ENCODE results near the gene CASZ1.
A peak's percentile ranks its signal among the peaks of the same experiment; 100 is the strongest.

Gene CASZ1

GRCh38 chr1:10687251-10687651 is 109.2 kb downstream of the CASZ1 start:
- no peaks in the 10 kb centered on the region for H3K36me3 ChIP-seq (ENCODE audit: control insufficient read depth, insufficient read depth, low read length)
- H3K27me3 ChIP-seq (ENCODE audit: control insufficient read depth, insufficient read depth, low read length) = no peaks in the 10 kb centered on the region
- H3K9ac ChIP-seq (ENCODE audit: low read length) = peak overlapping the region; percentile 29
- H3K9me3 ChIP-seq (ENCODE audit: control insufficient read depth, low read length) = no peaks in the 10 kb centered on the region
- no peak overlapping the region for H3K4me3 ChIP-seq (ENCODE audit: low read length)
- peaks cover 99% of the 10 kb centered on the region for H3K4me1 ChIP-seq (ENCODE audit: control insufficient read depth, insufficient read depth, low read length)

GRCh38 chr1:10686404-10687040 is 109.9 kb downstream of the CASZ1 start:
- H3K4me3 ChIP-seq (ENCODE audit: low read length) = no peak overlapping the region
- no peaks in the 10 kb centered on the region for H3K27me3 ChIP-seq (ENCODE audit: control insufficient read depth, insufficient read depth, low read length)
- peak overlapping the region; percentile 59 for H3K9ac ChIP-seq (ENCODE audit: low read length)
- H3K9me3 ChIP-seq (ENCODE audit: control insufficient read depth, low read length) = no peaks in the 10 kb centered on the region
- H3K36me3 ChIP-seq (ENCODE audit: control insufficient read depth, insufficient read depth, low read length) = no peaks in the 10 kb centered on the region
- H3K4me1 ChIP-seq (ENCODE audit: control insufficient read depth, insufficient read depth, low read length) = peaks cover 99% of the 10 kb centered on the region

GRCh38 chr1:10685808-10686403 is 110.5 kb downstream of the CASZ1 start:
- Histone ChIP-seq H3K9me3 (ENCODE audit: control insufficient read depth, low read length) (no peaks in the 10 kb centered on the region), H3K4me1 (ENCODE audit: control insufficient read depth, insufficient read depth, low read length) (peaks cover 99% of the 10 kb centered on the region), H3K27me3 (ENCODE audit: control insufficient read depth, insufficient read depth, low read length) (no peaks in the 10 kb centered on the region), H3K4me3 (ENCODE audit: low read length) (no peak overlapping the region), H3K9ac (ENCODE audit: low read length) (peak overlapping the region; percentile 59), H3K36me3 (ENCODE audit: control insufficient read depth, insufficient read depth, low read length) (no peaks in the 10 kb centered on the region)

- Histone ChIP-seq H3K4me1 (ENCODE audit: control insufficient read depth, insufficient read depth, low read length) (peaks cover 99% of the 10 kb centered on the region), H3K27me3 (ENCODE audit: control insufficient read depth, insufficient read depth, low read length) (no peaks in the 10 kb centered on the region), H3K9me3 (ENCODE audit: control insufficient read depth, low read length) (no peaks in the 10 kb centered on the region), H3K4me3 (ENCODE audit: low read length) (no peak overlapping the region), H3K36me3 (ENCODE audit: control insufficient read depth, insufficient read depth, low read length) (no peaks in the 10 kb centered on the region), H3K9ac (ENCODE audit: low read length) (peak overlapping the region; percentile 59)
Observed at GRCh38 chr1:10685196-10685807, 111.1 kb downstream of the CASZ1 start.

GRCh38 chr1:10684221-10684620 is 112.2 kb downstream of the CASZ1 start:
- no peaks in the 10 kb centered on the region for H3K9me3 ChIP-seq (ENCODE audit: control insufficient read depth, low read length)
- peaks cover 98% of the 10 kb centered on the region for H3K4me1 ChIP-seq (ENCODE audit: control insufficient read depth, insufficient read depth, low read length)
- no peak overlapping the region for H3K9ac ChIP-seq (ENCODE audit: low read length)
- no peaks in the 10 kb centered on the region for H3K27me3 ChIP-seq (ENCODE audit: control insufficient read depth, insufficient read depth, low read length)
- no peaks in the 10 kb centered on the region for H3K36me3 ChIP-seq (ENCODE audit: control insufficient read depth, insufficient read depth, low read length)
- H3K4me3 ChIP-seq (ENCODE audit: low read length) = no peak overlapping the region

GRCh38 chr1:10682449-10683309 is 113.8 kb downstream of the CASZ1 start:
- H3K4me1 ChIP-seq (ENCODE audit: control insufficient read depth, insufficient read depth, low read length) = peaks cover 98% of the 10 kb centered on the region
- no peaks in the 10 kb centered on the region for H3K9me3 ChIP-seq (ENCODE audit: control insufficient read depth, low read length)
- H3K9ac ChIP-seq (ENCODE audit: low read length) = peak overlapping the region; percentile 56
- H3K36me3 ChIP-seq (ENCODE audit: control insufficient read depth, insufficient read depth, low read length) = no peaks in the 10 kb centered on the region
- no peaks in the 10 kb centered on the region for H3K27me3 ChIP-seq (ENCODE audit: control insufficient read depth, insufficient read depth, low read length)
- H3K4me3 ChIP-seq (ENCODE audit: low read length) = no peak overlapping the region

- H3K4me3 ChIP-seq (ENCODE audit: low read length) = no peak overlapping the region
- H3K36me3 ChIP-seq (ENCODE audit: control insufficient read depth, insufficient read depth, low read length) = no peaks in the 10 kb centered on the region
- H3K27me3 ChIP-seq (ENCODE audit: control insufficient read depth, insufficient read depth, low read length) = no peaks in the 10 kb centered on the region
- H3K9ac ChIP-seq (ENCODE audit: low read length) = peak overlapping the region; percentile 56
- no peaks in the 10 kb centered on the region for H3K9me3 ChIP-seq (ENCODE audit: control insufficient read depth, low read length)
- peaks cover 98% of the 10 kb centered on the region for H3K4me1 ChIP-seq (ENCODE audit: control insufficient read depth, insufficient read depth, low read length)
Observed at GRCh38 chr1:10682108-10682445, 114.4 kb downstream of the CASZ1 start.

- Histone ChIP-seq H3K4me3 (ENCODE audit: low read length) (no peak overlapping the region), H3K9me3 (ENCODE audit: control insufficient read depth, low read length) (no peaks in the 10 kb centered on the region), H3K36me3 (ENCODE audit: control insufficient read depth, insufficient read depth, low read length) (no peaks in the 10 kb centered on the region), H3K27me3 (ENCODE audit: control insufficient read depth, insufficient read depth, low read length) (no peaks in the 10 kb centered on the region), H3K4me1 (ENCODE audit: control insufficient read depth, insufficient read depth, low read length) (peaks cover 98% of the 10 kb centered on the region), H3K9ac (ENCODE audit: low read length) (peak overlapping the region; percentile 56)
Observed at GRCh38 chr1:10681296-10682107, 114.9 kb downstream of the CASZ1 start.

GRCh38 chr1:10680487-10680886 is 116.0 kb downstream of the CASZ1 start:
- Histone ChIP-seq H3K4me3 (ENCODE audit: low read length) (no peak overlapping the region), H3K36me3 (ENCODE audit: control insufficient read depth, insufficient read depth, low read length) (no peaks in the 10 kb centered on the region), H3K9me3 (ENCODE audit: control insufficient read depth, low read length) (no peaks in the 10 kb centered on the region), H3K27me3 (ENCODE audit: control insufficient read depth, insufficient read depth, low read length) (no peaks in the 10 kb centered on the region), H3K9ac (ENCODE audit: low read length) (peak overlapping the region; percentile 34), H3K4me1 (ENCODE audit: control insufficient read depth, insufficient read depth, low read length) (peaks cover 98% of the 10 kb centered on the region)

GRCh38 chr1:10679496-10680220 is 116.8 kb downstream of the CASZ1 start:
- Histone ChIP-seq H3K36me3 (ENCODE audit: control insufficient read depth, insufficient read depth, low read length) (no peaks in the 10 kb centered on the region), H3K4me1 (ENCODE audit: control insufficient read depth, insufficient read depth, low read length) (peaks cover 98% of the 10 kb centered on the region), H3K4me3 (ENCODE audit: low read length) (no peak overlapping the region), H3K9ac (ENCODE audit: low read length) (no peak overlapping the region), H3K27me3 (ENCODE audit: control insufficient read depth, insufficient read depth, low read length) (no peaks in the 10 kb centered on the region), H3K9me3 (ENCODE audit: control insufficient read depth, low read length) (no peaks in the 10 kb centered on the region)

GRCh38 chr1:10678852-10679251 is 117.6 kb downstream of the CASZ1 start:
- Histone ChIP-seq H3K36me3 (ENCODE audit: control insufficient read depth, insufficient read depth, low read length) (no peaks in the 10 kb centered on the region), H3K4me3 (ENCODE audit: low read length) (no peak overlapping the region), H3K4me1 (ENCODE audit: control insufficient read depth, insufficient read depth, low read length) (peaks cover 96% of the 10 kb centered on the region), H3K9me3 (ENCODE audit: control insufficient read depth, low read length) (no peaks in the 10 kb centered on the region), H3K9ac (ENCODE audit: low read length) (no peak overlapping the region), H3K27me3 (ENCODE audit: control insufficient read depth, insufficient read depth, low read length) (no peaks in the 10 kb centered on the region)
